PC-3 (cell line): ENCODE measurements around the gene HIVEP3. TPM values are rescaled to one million over a fixed set of nuclear protein-coding genes. Genes with fewer than 3 reads are reported as not detected.

Experiments
- ATAC-seq: fragments of 200-7000 bp; cut with Tn5 transposase; 2 replicates; pipeline ENCODE4 v1.9.1; 2020; ENCODE audit warnings: mild to moderate bottlenecking, moderate library complexity
- Bru-seq: library from RNA; stranded (reverse); fragments of 400-500 nt; gene quantifications from one replicate; lab custom pipeline; 2021; lab: Mats Ljungman, UMichigan
- BruChase-seq, 2 experiments: library from RNA; stranded (reverse); fragments of 400-500 nt; gene quantifications; one replicate each; lab custom pipeline; 2021; lab: Mats Ljungman, UMichigan
- BruUV-seq: library from RNA; stranded (reverse); fragments of 400-500 nt; replicated peaks from 2 replicates; lab custom pipeline; 2021; lab: Mats Ljungman, UMichigan
- CTCF ChIA-PET: fragments of 300-600 bp; sonication (Branson Sonifier 250); formaldehyde crosslinking; loops from one replicate; lab custom pipeline; 2022; ENCODE audit warnings: antibody characterized with exemption; lab: Charles Lee
- POLR2A ChIA-PET: fragments of 300-600 bp; sonication (Branson Sonifier 250); formaldehyde crosslinking; loops from one replicate; lab custom pipeline; 2022; ENCODE audit warnings: antibody characterized with exemption; ENCODE audit not compliant: unreplicated experiment; lab: Charles Lee
- DNase-seq: peaks from one replicate; pipeline ENCODE4 v3.0.0-alpha.2; 2015
- H2AFZ ChIP-seq: fragments of 300-600 bp; sonication (generic); 2 replicates; pipeline ENCODE4 v1.6.0; 2016; ENCODE audit warnings: antibody characterized with exemption, low read length
- H3F3A ChIP-seq: fragments of 300-600 bp; sonication (generic); one replicate; pipeline ENCODE4 v1.6.0; 2017; ENCODE audit warnings: antibody characterized with exemption, low read length, control low read depth, mild to moderate bottlenecking; ENCODE audit not compliant: unreplicated experiment
- H3K27ac ChIP-seq: fragments of 300-600 bp; sonication (generic); 2 replicates; pipeline ENCODE4 v1.5.1; 2016; ENCODE audit warnings: mild to moderate bottlenecking, low read length
- H3K27me3 ChIP-seq: fragments of 300-600 bp; sonication (generic); 2 replicates; pipeline ENCODE4 v1.6.1; 2016; ENCODE audit warnings: low read length, mixed read lengths
- H3K36me3 ChIP-seq: fragments of 300-600 bp; sonication (generic); 2 replicates; pipeline ENCODE4 v1.6.1; 2016; ENCODE audit warnings: low read depth, mixed run types, low read length, mixed read lengths
- H3K4me1 ChIP-seq: fragments of 300-600 bp; sonication (generic); 2 replicates; pipeline ENCODE4 v1.5.1; 2016; ENCODE audit warnings: low read length; ENCODE audit not compliant: insufficient read depth
- H3K4me2 ChIP-seq: fragments of 300-600 bp; sonication (generic); 2 replicates; pipeline ENCODE4 v1.6.0; 2016; ENCODE audit warnings: low read length
- H3K4me3 ChIP-seq: fragments of 300-600 bp; sonication (generic); 2 replicates; pipeline ENCODE4 v1.5.1; 2016; ENCODE audit warnings: mild to moderate bottlenecking, low read length, mixed read lengths
- H3K79me2 ChIP-seq: fragments of 300-600 bp; sonication (generic); 2 replicates; pipeline ENCODE4 v1.6.1; 2017; ENCODE audit warnings: low read length, mixed read lengths
- H3K9ac ChIP-seq: fragments of 300-600 bp; sonication (generic); 2 replicates; pipeline ENCODE4 v1.6.0; 2016; ENCODE audit warnings: mild to moderate bottlenecking, low read length
- H3K9me2 ChIP-seq: fragments of 300-600 bp; sonication (generic); replicated peaks from 2 replicates; pipeline ENCODE4 v1.6.1; 2016; ENCODE audit warnings: mixed run types, low read length, mixed read lengths
- H3K9me3 ChIP-seq: fragments of 300-600 bp; sonication (generic); 2 replicates; pipeline ENCODE4 v1.6.1; 2016; ENCODE audit warnings: low read length, mixed read lengths
- H4K20me1 ChIP-seq: fragments of 300-600 bp; sonication (generic); 2 replicates; pipeline ENCODE4 v1.6.1; 2016; ENCODE audit warnings: low read length, mixed read lengths
- CTCF ChIP-seq: fragments of 300-600 bp; sonication (generic); conservative IDR thresholded peaks from 2 replicates; pipeline ENCODE4 v1.5.1; 2017; ENCODE audit warnings: antibody characterized with exemption, low read depth, mild to moderate bottlenecking, low read length
- EZH2 ChIP-seq: fragments of 300-600 bp; sonication (generic); IDR thresholded peaks from one replicate; pipeline ENCODE4 v1.6.1; 2017; ENCODE audit warnings: antibody characterized with exemption, mild to moderate bottlenecking, low read length; ENCODE audit not compliant: unreplicated experiment
- EZH2phosphoT487 ChIP-seq: fragments of 300-600 bp; sonication (generic); IDR thresholded peaks from 2 replicates; pipeline ENCODE4 v1.6.1; 2018; ENCODE audit warnings: mild to moderate bottlenecking, antibody characterized with exemption, low read length, borderline replicate concordance
- intact Hi-C: fragments of 100-400 bp; cut with micrococcal nuclease; formaldehyde crosslinking; loops from 2 replicates; pipeline ENCODE4 v1.9.0; 2023
- long read RNA-seq: library from polyadenylated mRNA; unstranded; transcript quantifications from one replicate; pipeline ENCODE4 v2.0.0, GENCODE V29; 2021; ENCODE audit not compliant: unreplicated experiment
- total RNA-seq: library from RNA; depleted of rRNA; stranded (reverse); fragments of >200 nt; gene quantifications from 2 replicates; pipeline ENCODE4 v1.2.3, GENCODE V29; 2014; rRNA removed

The HIVEP3 gene
- total RNA-seq (8.4 and 9.8 TPM in 2 replicates), Bru-seq, nascent RNA (percentile 65 among the genes with signal in this experiment), BruChase-seq, experiment 1, labeled RNA remaining after a 6-hour chase (percentile 60 among the genes with signal in this experiment), BruChase-seq, experiment 2, labeled RNA remaining after a 2-hour chase (percentile 71 among the genes with signal in this experiment)
- long read RNA-seq, transcript HIVEP3-205 (4 exons, 1,705 nt): major isoform, 8 of 60 reads
- long read RNA-seq, partial matches to known transcripts: 15 of 60 reads
- long read RNA-seq, other reads (novel, unspliced or antisense): 37 of 60 reads

DNA sequence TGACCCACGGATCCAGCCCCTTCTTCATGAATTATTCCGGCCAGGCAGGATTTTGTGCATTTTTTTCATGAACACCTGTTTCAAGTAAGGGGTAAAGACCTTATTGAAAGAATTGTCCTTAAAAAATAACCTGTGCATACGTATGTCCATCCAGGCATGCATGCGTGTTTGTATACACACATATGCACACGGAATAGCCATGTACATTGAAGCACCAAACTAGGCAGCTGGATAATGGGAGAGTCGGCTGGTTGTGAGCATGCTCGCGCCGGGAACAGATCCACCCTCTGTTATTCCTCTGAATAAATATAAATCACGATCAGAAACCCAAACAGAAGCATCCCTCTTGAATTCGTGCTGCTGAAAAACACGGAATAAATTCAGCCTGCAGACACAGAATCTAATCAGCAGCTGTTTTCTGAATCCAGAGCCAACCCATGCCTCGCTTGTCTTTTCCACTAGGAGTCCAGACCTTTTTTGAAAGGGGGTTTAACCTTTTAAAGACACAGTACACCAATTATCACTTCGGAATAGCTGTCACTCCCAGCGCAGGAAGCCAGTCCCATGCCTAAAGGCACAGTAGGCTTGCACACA, at the start of gene HIVEP3:
Gene HIVEP3 (minus strand): TSS at position 473 of the 594 bp plus-strand sequence.
- H3K9ac ChIP-seq: peak within 1 kb of the TSS; percentile 77
- H3K9me3 ChIP-seq: no peaks in the 10 kb centered on the region
- peaks cover 60% of the 10 kb centered on the region for H3K79me2 ChIP-seq
- H4K20me1 ChIP-seq: no peaks in the 10 kb centered on the region
- ATAC-seq: peak; percentile 21
- intact Hi-C loops: loop anchor here (2.0 to 5.0 kb wide), 4 partner anchors 56 to 116 kb away; no protein-coding TSS in a partner anchor
- no peaks in the 10 kb centered on the region for H3F3A ChIP-seq
- no peaks in the 10 kb centered on the region for H3K27me3 ChIP-seq
- peak within 1 kb of the TSS; percentile 77 for H3K27ac ChIP-seq
- DNase-seq: peak; percentile 63
- peak within 1 kb of the TSS; percentile 98 for H3K4me2 ChIP-seq
- POLR2A ChIA-PET: no interaction called here
- H2AFZ ChIP-seq: peak within 1 kb of the TSS; percentile 81
- TF ChIP-seq EZH2: no peak
- TF ChIP-seq CTCF: peak; percentile 27; the same call in 1 of the 2 replicates
- H3K36me3 ChIP-seq: no peaks in the 10 kb centered on the region
- CTCF ChIA-PET: no interaction called here
- TSS peak; percentile 54 for BruUV-seq
- H3K9me2 ChIP-seq: no peaks in the 10 kb centered on the region
- peaks cover 57% of the 10 kb centered on the region for H3K4me1 ChIP-seq
- H3K4me3 ChIP-seq: peak within 1 kb of the TSS; percentile 88

DNA sequence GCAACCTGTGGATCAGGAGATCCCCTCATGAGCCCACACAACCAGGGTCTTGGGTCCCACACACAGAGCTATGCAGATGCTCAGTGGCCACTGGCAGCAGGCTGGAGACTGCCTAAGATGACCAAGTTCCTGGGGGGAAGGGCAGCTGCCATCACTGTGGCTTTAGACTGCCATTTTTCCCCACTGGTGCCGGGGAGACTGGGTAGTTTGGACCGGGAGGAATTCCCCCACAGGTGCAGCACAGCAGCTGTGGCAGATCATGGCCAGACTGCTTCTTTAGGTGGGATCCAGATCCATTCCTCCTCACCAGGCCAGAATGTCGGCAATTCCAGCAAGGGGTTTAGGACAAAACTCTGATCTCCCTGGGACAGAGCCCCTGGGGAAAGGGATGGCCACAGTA, 45.7 kb upstream of the HIVEP3 start:
- Histone ChIP-seq H3K27ac (no peak overlapping the region), H3K36me3 (no peaks in the 10 kb centered on the region; the same call in 1 of the 2 replicates), H3K27me3 (no peaks in the 10 kb centered on the region), H3K79me2 (no peaks in the 10 kb centered on the region), H4K20me1 (no peaks in the 10 kb centered on the region), H3F3A (no peaks in the 10 kb centered on the region), H3K9ac (no peak overlapping the region), H2AFZ (no peak overlapping the region), H3K9me3 (0 out of 2 replicates have a peak, but pooled peaks cover 3% of the 10 kb centered on the region), H3K4me2 (no peak overlapping the region), H3K4me3 (no peak overlapping the region), H3K4me1 (no peaks in the 10 kb centered on the region), H3K9me2 (no peaks in the 10 kb centered on the region)
- TF ChIP-seq EZH2phosphoT487 (no peak), CTCF (no peak), EZH2 (no peak)
- no TSS peak for BruUV-seq
- intact Hi-C loops: no loop called here
- ChIA-PET CTCF (no interaction called here), POLR2A (no interaction called here)
- DNase-seq (no peak), ATAC-seq (no peak)
